ENCODE results near the gene TSGA10IP. TPM values are rescaled to one million over a fixed set of nuclear protein-coding genes. Genes with fewer than 3 reads are reported as not detected.

TSGA10IP gene
- total RNA-seq, 1 donor from 2014 or later, result not detected

DNA sequence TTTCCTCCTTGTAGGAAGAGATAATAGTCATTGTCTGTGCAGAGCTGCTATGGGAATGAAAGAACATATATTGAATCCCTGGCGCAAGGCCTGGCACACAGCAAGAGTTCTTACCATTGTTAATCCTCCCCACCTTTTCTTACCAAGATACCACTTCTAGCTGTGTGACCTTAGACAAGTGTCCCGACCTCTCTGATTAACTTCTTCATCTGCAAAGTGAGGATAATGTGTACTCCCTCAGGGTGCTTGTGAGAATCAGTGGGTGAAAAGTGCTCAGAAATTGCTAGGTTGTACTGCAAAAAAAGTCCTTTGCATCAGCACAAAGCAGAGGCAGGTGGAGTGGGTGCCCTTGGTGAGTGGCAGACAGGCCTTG lies 62.8 kb downstream of the TSGA10IP start:
- DNase-seq, result no peak

GRCh38 chr11:66008468-66009101 lies 63.3 kb downstream of the TSGA10IP start:
- DNase-seq, result no peak

Other genes with a start within 250 kb of the TSGA10IP start
- gene KAT5, start 233.2 kb upstream of the TSGA10IP start, total RNA-seq, result 43.8 TPM
- gene RNASEH2C, start 224.7 kb upstream of the TSGA10IP start, total RNA-seq, result 9.4 TPM
- 4.7 TPM for gene AP5B1, start 164.5 kb upstream of the TSGA10IP start, total RNA-seq
- gene OVOL1, start 158.4 kb upstream of the TSGA10IP start, total RNA-seq, result not detected
- gene SNX32, start 111.5 kb upstream of the TSGA10IP start, total RNA-seq, result 7.3 TPM
- 404 TPM for gene CFL1, start 87.3 kb upstream of the TSGA10IP start, total RNA-seq
- 45.9 TPM for gene MUS81, start 85.0 kb upstream of the TSGA10IP start, total RNA-seq
- gene EFEMP2, start 72.7 kb upstream of the TSGA10IP start, total RNA-seq, result 13.3 TPM
- not detected for gene CTSW, start 65.6 kb upstream of the TSGA10IP start, total RNA-seq
- 107 TPM for gene FIBP, start 57.0 kb upstream of the TSGA10IP start, total RNA-seq
- 14.0 TPM for gene CCDC85B, start 54.8 kb upstream of the TSGA10IP start, total RNA-seq
- not detected for gene FOSL1, start 45.1 kb upstream of the TSGA10IP start, total RNA-seq
- 12.6 TPM for gene C11orf68, start 26.4 kb upstream of the TSGA10IP start, total RNA-seq
- 50.4 TPM for gene DRAP1, start 26.1 kb upstream of the TSGA10IP start, total RNA-seq
- gene SART1, start 16.3 kb downstream of the TSGA10IP start, total RNA-seq, result 22.1 TPM
- 20.7 TPM for gene EIF1AD, start 56.7 kb downstream of the TSGA10IP start, total RNA-seq
- 16.7 TPM for gene BANF1, start 57.0 kb downstream of the TSGA10IP start, total RNA-seq
- gene CST6, start 66.5 kb downstream of the TSGA10IP start, total RNA-seq, result not detected
- not detected for gene CATSPER1, start 81.0 kb downstream of the TSGA10IP start, total RNA-seq
- gene GAL3ST3, start 103.7 kb downstream of the TSGA10IP start, total RNA-seq, result 14.0 TPM
- gene SF3B2, start 106.9 kb downstream of the TSGA10IP start, total RNA-seq, result 88.6 TPM
- 34.5 TPM for gene PACS1, start 124.8 kb downstream of the TSGA10IP start, total RNA-seq